Uterine smooth muscle cell (primary cell): ENCODE measurements around the gene RNF5. TPM values are rescaled to one million over a fixed set of nuclear protein-coding genes. Genes with fewer than 3 reads are reported as not detected.

Experiments used
- total RNA-seq: library from RNA; depleted of rRNA; stranded (reverse); fragments of >200 nt; gene quantifications from 2 replicates; pipeline ENCODE4 v1.2.3, GENCODE V29; 2014

The RNF5 gene, protein sequence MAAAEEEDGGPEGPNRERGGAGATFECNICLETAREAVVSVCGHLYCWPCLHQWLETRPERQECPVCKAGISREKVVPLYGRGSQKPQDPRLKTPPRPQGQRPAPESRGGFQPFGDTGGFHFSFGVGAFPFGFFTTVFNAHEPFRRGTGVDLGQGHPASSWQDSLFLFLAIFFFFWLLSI
- total RNA-seq = 29.0 and 30.9 TPM in 2 replicates

DNA sequence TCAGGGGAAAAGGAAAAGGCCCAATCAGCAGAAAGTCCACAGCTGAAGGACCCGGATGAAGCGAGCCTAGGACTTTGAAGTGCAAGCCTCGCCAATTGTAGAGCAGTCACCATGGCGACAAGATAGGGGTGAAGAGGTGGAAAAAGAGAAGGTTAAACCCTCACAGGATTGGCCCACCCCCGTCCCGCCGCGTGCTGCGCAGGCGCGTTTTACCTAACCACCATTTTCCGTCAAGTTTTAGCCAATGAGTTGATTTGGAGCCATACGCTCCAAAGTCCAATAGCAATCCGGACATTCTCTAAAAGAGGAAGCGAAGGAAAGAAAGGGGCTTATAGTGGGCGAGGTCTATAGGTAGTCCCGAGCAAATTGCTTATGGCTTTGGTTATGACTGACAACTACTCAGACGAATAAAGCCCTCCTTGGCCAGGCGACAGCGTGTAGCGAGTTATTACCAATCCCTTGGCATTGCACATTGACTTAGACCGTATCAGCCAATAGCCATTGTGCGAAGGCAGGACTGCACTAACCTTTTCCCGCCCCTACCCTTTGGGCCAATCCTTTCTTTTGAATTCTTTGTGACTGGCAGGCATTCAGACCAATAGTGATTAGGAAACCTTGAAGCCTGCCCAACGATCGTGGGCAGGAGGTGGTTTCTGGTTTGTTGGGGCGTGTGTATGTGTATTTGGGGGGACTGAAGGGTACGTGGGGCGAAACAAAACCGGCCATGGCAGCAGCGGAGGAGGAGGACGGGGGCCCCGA is at the start of gene RNF5:
RNF5 (plus strand) TSS at position 618 of the 759 bp plus-strand sequence; CDS start at position 725, 107 bp downstream.

DNA sequence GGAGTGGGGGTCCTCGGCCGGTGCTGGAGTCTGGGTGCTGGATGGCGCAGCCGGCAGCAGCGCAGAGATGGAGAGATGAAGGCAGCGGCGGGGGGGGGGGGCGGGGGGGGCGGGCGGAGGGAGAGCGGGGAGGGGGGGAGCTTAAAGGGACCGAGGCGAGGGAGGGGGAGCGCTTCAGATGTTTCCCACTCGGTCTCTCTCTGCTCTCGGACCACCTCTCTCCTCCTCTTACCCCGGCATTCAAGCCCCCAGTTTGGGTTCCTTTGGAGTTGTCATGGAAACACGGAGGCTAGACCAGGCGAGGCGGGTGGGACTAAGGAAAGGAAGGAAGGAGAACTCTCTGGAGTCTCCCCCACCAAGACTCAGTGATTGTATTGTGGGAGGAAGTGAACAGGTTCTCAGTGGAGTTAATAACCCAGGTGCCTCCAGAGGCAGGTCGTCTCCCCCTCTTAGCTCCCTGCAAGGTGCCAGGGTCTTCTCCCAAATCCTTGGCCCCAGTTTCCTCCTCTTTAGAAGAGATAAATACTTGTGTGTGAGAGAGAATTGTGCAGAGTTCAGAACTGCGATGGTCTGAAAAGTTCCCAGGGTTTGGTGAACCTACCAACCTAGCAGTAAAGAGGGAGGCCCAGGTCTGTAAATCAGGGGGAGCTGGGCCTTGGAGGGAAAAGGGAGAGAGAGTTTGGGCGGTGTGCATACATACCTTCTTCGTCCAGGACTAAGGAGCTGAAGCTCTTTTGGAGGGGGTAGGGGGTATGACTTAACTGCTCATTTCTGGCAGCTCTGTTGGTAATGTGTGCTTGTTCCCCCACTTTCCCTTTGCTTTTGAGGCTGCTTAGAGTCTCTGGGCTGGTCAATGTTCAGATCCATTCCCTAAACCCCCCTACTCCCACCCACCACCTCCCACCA is 26.1 kb upstream of the RNF5 start, which contains the start of gene PRRT1:
PRRT1 (minus strand) TSS at position 77 of the 906 bp plus-strand sequence. CDS start 112 bp downstream, outside the sequence.

DNA sequence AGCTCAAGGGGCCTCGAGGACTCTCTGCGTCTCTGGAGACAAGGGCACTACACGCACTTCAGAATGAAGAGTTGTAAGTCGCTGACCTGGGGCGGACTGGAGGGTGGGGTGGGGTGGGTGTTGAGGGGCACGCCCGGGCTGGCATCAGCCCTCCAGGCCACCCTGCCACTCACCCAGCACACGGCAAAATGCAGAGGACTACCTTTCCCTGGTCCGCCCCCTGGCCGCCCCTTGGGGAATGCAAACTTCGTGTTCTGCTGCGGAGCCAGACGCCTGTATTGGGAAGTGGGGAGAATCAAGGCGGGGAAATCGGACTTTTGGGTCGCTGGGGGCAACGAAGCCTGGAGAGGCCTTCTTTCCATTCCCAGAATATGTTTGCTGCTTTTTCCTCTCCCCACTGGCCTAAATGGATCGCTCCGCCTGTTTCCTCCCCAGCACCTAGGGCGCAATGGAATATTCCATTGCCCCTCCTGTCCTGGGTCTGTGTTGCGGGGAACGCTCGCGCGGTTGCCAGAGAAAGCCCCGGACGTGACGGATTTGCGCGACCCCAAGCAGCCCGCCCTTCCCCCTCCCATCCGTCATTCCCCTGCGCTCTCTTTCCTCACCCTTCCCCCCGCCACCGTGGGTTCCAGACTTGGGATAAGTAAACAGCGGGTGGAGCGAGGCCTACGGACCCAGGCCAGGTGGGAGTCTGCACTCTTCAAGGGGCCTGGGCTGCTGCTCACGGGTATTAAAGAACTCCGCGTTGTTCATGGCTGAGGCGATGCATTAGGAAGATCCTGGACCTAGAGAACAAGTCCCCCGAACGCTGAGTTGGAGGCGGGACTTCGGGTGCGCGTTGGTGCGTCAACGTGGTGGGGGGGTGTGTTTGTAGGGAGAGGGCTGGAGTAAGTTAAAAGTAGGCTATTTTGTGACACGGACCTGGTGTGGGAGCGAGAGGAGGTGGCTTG is 24.4 kb upstream of the RNF5 start, which contains the start of gene PPT2:
PPT2 (plus strand) TSS at position 578 of the 950 bp plus-strand sequence. CDS start 454 bp downstream, outside the sequence.

DNA sequence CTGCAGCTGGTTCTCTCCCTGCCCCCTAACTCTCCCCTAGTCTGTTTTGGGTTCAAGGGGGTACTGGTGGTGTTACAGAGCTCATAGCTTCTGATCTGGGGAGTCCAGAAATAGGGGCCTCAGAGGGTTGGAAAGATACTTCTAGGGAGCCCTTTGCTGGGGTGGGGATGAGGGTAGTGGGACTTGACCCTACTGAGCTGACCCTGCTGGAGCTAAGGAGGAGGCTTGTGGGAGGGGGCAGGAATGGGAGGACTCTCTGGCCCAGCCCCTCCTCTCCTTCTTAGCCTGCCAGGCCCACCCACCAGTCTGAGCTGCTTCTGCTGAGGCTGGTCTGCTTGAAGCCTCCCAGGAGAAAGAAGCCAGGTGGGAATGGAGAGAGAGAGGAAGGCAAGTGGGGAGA is 13.9 kb upstream of the RNF5 start, which contains the start of gene EGFL8:
EGFL8 (plus strand) TSS at position 301 of the 400 bp plus-strand sequence. CDS start 1,571 bp downstream, outside the sequence.

DNA sequence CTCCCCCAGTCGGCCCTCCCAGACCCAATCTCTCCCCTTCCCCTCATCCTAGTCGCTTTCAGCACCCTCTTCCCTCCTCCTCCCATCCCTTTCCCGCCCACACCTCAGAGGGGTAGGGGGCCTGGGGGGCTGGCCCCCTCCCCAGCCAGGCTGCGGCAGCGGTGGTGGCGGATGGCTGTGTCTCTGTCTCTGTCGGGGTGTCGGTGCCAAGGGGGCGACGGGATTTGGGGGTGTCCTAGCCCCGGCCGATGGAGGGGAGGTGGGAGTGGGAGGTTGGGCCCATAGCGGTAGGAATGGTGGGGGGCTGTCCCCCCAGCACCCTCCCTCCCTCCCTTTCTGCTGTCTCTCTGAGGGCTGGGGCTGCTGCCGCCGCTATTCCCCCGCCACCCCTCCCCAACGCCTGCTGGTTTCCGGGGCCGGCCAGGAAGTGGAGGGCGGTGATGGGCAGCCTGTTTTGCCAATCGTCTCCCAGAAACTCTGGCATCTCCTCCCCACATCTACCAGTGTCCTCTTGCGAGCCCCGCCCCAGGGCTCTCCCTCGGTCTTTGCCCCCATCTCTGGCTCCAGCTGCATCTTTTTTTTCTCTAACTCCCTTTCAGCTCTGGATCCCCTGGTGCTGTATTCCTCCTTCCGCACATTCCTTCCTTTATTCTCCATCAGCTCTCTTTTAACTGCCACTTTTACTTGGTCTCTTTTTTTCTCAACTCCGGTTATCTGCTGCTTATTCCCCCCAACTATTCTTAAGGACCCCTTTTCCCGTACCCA is 2.3 kb upstream of the RNF5 start, which contains the start of gene AGPAT1:
AGPAT1 (minus strand) TSS at position 374 of the 765 bp plus-strand sequence. CDS start 4,588 bp downstream, outside the sequence.

DNA sequence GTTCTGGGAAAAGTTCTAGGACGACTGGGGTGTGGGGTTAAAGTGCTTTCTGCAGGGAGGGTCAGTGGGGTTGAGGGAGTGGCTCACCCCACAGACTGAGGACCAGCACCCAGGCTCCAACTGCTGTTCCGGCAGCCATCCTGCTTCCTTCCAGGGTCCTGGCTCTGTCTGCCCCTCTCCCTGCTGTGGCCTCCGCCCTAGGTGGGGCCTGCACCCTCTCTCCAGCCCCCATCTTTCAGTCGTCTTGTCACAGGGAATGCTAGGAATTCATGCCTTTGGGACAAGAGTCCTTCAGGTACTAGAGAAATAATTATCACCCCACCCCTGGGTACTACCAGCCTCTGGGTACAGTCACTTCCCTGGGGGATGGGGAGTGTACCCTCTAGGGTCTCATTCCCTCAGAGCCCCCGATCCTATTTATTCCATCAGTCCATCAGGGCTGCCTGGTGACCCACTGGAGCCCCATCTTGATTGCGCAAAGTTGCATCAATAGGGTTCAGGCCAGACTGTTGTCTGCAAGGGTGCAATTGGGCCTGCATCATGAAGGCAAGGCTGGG is 6.0 kb downstream of the RNF5 start, which contains the start of gene AGER:
AGER (minus strand) TSS at position 170 of the 557 bp plus-strand sequence; CDS start at position 139, 31 bp downstream.

DNA sequence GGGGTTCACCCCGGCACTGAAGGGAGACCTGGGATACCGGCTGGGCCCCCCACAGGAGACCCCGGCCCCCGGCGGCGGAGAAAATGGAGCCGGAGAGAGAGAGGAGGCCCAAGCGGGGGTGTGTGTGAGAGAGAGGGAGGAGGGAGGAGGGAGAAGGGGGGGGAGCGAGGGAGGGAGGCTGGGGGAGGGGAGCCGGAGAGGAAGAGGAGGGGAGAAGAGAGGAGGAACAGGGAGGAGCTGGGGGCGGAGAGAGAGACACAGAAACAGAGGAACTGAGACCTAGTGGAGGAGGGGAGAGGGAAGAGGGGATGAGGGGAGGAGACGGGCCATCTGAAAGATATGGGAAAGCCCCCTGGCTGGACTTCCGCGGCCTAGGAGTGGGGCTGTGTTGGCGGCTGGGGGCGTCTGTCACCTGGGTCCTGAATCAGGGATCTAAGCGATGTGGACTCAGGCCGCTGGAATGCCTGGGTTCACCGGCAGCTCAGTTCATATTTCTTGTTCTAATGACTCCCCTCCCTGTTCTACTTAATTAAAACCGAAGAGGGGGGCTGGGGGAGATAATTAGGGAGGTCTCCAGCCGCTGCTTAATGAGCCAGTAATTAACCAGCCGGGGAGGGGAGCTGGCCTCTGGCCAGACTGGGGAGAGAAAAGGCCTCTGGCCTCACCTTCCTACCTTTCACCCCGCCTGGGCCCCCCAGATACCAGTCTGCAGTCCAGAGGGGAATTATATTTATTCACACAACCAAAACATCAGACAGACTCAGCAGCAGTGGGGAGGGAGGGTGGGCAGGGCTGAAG is 12.0 kb downstream of the RNF5 start, which contains the start of gene PBX2:
PBX2 (minus strand) TSS at position 149 of the 798 bp plus-strand sequence. CDS start 287 bp downstream, outside the sequence.

DNA sequence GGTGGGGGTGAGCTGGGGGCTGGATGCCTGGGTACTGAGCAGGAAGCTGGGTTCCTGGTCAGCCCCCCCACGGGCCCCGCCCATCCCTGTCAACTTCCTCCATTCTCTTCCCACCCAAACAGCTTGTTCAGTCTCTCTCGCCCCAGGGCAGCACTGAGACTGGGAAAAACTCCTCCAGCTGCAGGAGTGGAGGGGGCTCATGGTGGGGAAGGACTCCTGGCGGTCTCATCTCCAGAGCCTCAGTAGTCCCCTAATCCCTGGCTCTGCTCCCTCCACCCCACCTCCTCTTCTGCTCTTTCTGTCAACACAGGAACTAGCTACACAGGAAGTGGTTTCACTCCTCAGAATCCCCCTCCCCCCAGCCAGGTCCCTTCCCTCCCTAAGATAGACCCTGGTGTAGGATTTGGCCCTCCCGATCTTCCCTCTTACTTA is 14.4 kb downstream of the RNF5 start, which contains the start of gene GPSM3:
GPSM3 (minus strand) TSS at position 36 of the 432 bp plus-strand sequence. CDS start 130 bp downstream, outside the sequence.

DNA sequence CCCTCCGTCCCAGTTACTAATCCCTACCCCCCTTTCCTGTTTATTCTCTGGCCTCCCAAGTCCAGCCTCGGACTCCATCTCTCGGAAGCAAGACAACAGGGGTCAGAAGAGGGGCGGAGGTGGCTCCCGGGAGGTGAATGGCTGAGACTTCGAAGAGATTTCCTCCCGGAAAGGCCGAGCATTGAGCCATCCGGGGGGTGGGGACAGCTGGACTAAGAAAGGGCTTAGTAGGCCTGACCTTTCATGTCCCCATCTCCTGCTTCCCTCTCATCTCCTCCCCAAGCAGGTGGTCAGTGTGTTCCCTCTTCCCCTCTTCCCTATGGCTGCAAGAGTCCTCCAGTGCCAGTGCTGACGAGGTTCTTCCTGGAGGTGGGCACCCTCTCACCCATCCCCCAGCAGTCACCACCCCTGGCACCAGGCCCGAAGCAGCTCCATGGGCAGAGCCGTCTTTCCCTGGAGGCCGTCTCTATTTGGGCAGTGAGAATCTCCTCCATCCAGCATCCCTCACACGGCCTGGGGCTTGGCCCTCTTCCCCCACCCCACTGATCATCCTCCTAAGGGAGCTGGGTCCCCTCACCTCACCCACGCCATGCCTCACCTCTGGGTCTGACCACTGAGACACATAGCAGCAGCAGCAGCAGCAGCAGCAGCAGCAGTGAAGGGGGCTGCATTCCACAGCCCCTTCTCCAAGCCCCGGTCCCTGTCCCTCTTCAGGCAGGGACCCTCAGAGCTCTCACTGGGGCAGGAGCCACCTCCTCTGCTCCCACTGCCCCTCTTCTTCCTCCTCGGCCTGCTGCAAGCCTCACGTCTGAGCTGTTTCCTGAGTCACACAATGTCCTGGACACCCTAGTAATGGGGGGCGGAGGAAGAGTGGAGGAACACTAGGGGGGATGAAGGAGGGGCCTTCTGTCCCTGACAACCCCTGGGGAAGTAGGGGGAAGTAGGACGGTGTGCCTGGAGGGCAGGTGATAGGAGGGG is 45.3 kb downstream of the RNF5 start, which contains the start of gene NOTCH4:
NOTCH4 (minus strand) TSS at position 810 of the 978 bp plus-strand sequence; CDS start at position 671, 139 bp downstream.

Other genes starting within 250 kb of the RNF5 start
- 2.3 and 5.6 TPM in 2 replicates for gene CFB, start 232.3 kb upstream of the RNF5 start, total RNA-seq
- gene NELFE, start 219.4 kb upstream of the RNF5 start, total RNA-seq = 121 and 171 TPM in 2 replicates
- gene SKIC2, start 219.2 kb upstream of the RNF5 start, total RNA-seq = 50.1 and 53.1 TPM in 2 replicates
- gene DXO, start 206.3 kb upstream of the RNF5 start, total RNA-seq = 14.1 and 17.1 TPM in 2 replicates
- 2.3 and 13.4 TPM in 2 replicates for gene C4A, start 196.3 kb upstream of the RNF5 start, total RNA-seq
- gene C4B, start 163.6 kb upstream of the RNF5 start, total RNA-seq = 2.0 and 6.0 TPM in 2 replicates
- gene CYP21A2, start 140.0 kb upstream of the RNF5 start, total RNA-seq = not detected in 2 replicates
- 5.9 and 6.7 TPM in 2 replicates for gene TNXB, start 69.1 kb upstream of the RNF5 start, total RNA-seq
- 12.1 and 17.9 TPM in 2 replicates for gene ATF6B, start 50.2 kb upstream of the RNF5 start, total RNA-seq
- gene FKBPL, start 48.1 kb upstream of the RNF5 start, total RNA-seq = 5.2 and 7.9 TPM in 2 replicates
- 0.11 and 0.12 TPM in 2 replicates for gene PRRT1, start 26.5 kb upstream of the RNF5 start, total RNA-seq
- 9.5 and 14.6 TPM in 2 replicates for gene PPT2, start 24.3 kb upstream of the RNF5 start, total RNA-seq
- gene EGFL8, start 13.8 kb upstream of the RNF5 start, total RNA-seq = 0.66 and 1.00 TPM in 2 replicates
- gene AGPAT1, start 2.3 kb upstream of the RNF5 start, total RNA-seq = 12.4 and 15.7 TPM in 2 replicates
- gene AGER, start 5.8 kb downstream of the RNF5 start, total RNA-seq = 0.12 and 0.44 TPM in 2 replicates
- 41.6 and 42.6 TPM in 2 replicates for gene PBX2, start 11.8 kb downstream of the RNF5 start, total RNA-seq
- gene GPSM3, start 14.2 kb downstream of the RNF5 start, total RNA-seq = 0.44 and 0.87 TPM in 2 replicates
- gene NOTCH4, start 45.7 kb downstream of the RNF5 start, total RNA-seq = 0.62 and 1.4 TPM in 2 replicates
- under 0.01 TPM in 1 of 2 replicates, not detected in the other for gene TSBP1, start 193.5 kb downstream of the RNF5 start, total RNA-seq
- gene BTNL2, start 228.8 kb downstream of the RNF5 start, total RNA-seq = not detected in 2 replicates